A549 (cell line): ENCODE data around the gene BMP10.

Source experiments
- CHD2 ChIP-seq: fragments of 150-350 bp; IDR thresholded peaks from 2 replicates; pipeline ENCODE4 v1.6.1; 2014; ENCODE audit warnings: low read length; ENCODE audit not compliant: partially characterized antibody
- CHD4 ChIP-seq: fragments of 200-600 bp; sonication (generic); IDR thresholded peaks from 2 replicates; pipeline ENCODE4 v1.6.1; 2016; ENCODE audit warnings: antibody characterized with exemption, mild to moderate bottlenecking, borderline replicate concordance
- EHMT2 ChIP-seq: fragments of 200-600 bp; sonication (generic); IDR thresholded peaks from 2 replicates; pipeline ENCODE4 v1.6.1; 2016; ENCODE audit warnings: antibody characterized with exemption, low read depth, mild to moderate bottlenecking, moderate library complexity
- HMGXB4 ChIP-seq: fragments of 250-450 bp; sonication (Bioruptor Pico); IDR thresholded peaks from 2 replicates; pipeline ENCODE4 v1.5.0; 2021; ENCODE audit warnings: mild to moderate bottlenecking, moderate library complexity, borderline replicate concordance
- POLR2A ChIP-seq: IDR thresholded peaks from 2 replicates; pipeline ENCODE4 v1.6.1; 2012; ENCODE audit warnings: mild to moderate bottlenecking, low read length
- RARB ChIP-seq: fragments of 250-450 bp; sonication (Bioruptor Pico); IDR thresholded peaks from 2 replicates; pipeline ENCODE4 v1.8.0; 2021; ENCODE audit warnings: mild to moderate bottlenecking, moderate library complexity
- REST ChIP-seq: fragments of 200-600 bp; sonication (generic); IDR thresholded peaks from 2 replicates; pipeline ENCODE4 v1.6.1; 2016; ENCODE audit warnings: antibody characterized with exemption, mild to moderate bottlenecking, moderate library complexity
- RFX5 ChIP-seq: fragments of 450-650 bp; IDR thresholded peaks from 2 replicates; pipeline ENCODE4 v1.7.1; 2014; ENCODE audit warnings: antibody characterized with exemption, mild to moderate bottlenecking, moderate library complexity
- TF ChIP-seq, protein P1 (sequence below): fragments of >200 bp; sonication (Bioruptor Twin); formaldehyde crosslinking; IDR thresholded peaks from 3 replicates; pipeline ENCODE4 v1.5.1; 2016

- TF ChIP-seq, protein P1, sequence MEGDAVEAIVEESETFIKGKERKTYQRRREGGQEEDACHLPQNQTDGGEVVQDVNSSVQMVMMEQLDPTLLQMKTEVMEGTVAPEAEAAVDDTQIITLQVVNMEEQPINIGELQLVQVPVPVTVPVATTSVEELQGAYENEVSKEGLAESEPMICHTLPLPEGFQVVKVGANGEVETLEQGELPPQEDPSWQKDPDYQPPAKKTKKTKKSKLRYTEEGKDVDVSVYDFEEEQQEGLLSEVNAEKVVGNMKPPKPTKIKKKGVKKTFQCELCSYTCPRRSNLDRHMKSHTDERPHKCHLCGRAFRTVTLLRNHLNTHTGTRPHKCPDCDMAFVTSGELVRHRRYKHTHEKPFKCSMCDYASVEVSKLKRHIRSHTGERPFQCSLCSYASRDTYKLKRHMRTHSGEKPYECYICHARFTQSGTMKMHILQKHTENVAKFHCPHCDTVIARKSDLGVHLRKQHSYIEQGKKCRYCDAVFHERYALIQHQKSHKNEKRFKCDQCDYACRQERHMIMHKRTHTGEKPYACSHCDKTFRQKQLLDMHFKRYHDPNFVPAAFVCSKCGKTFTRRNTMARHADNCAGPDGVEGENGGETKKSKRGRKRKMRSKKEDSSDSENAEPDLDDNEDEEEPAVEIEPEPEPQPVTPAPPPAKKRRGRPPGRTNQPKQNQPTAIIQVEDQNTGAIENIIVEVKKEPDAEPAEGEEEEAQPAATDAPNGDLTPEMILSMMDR: peak; percentile 31
- TF ChIP-seq HMGXB4 (CRISPR knock-in tag) (no peak), EHMT2 (no peak), CHD4 (no peak), POLR2A (no peak), RFX5 (no peak), RARB (CRISPR knock-in tag) (no peak), CHD2 (no peak), REST (no peak)
Measured at GRCh38 chr2:68839260-68839833, 31.9 kb downstream of the BMP10 start.
